Loucy (cell line): ENCODE data around the gene ZNF474.

Source experiments
- CTCF ChIP-seq: fragments of 200-600 bp; sonication (generic); conservative IDR thresholded peaks from 2 replicates; pipeline ENCODE4 v1.5.1; 2014; ENCODE audit warnings: mild to moderate bottlenecking, antibody characterized with exemption, low read length
- EZH2phosphoT487 ChIP-seq: fragments of 200-600 bp; IDR thresholded peaks from 2 replicates; pipeline ENCODE4 v1.6.1; 2018; ENCODE audit warnings: antibody characterized with exemption, mild to moderate bottlenecking, moderate library complexity, borderline replicate concordance

DNA sequence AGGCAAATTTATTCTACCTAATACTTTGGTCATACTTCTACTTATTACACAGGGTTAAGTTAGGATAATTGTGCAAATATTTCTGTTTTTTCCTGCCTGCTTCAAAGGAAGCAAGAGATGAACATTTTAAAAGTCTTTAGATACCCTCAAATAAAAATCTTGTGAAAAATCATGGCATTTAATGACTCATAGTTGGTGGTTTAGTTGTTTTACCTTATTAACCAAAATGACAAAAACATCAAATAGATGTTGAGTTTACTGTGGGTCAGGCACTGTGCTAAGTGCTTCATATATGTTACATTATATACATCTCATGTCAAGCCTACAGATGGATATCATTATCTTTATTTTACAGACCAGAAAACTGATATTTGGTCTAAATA is 54.4 kb downstream of the ZNF474 start:
- no peak for TF ChIP-seq CTCF
- TF ChIP-seq EZH2phosphoT487 = no peak
